Measurements from ENCODE around the gene GPX2.

GRCh38 chr14:64919618-64920017, 22.9 kb downstream of the GPX2 start:
- no peak for TF ChIP-seq CTCF (IDR thresholded peaks at IDR 0.05)
- no peak for TF ChIP-seq EZH2phosphoT487 (IDR thresholded peaks at IDR 0.05)
